Activated CD4-positive, alpha-beta memory T cell treated with anti-CD3 and anti-CD28 coated beads, Interleukin-2, amount 10 ng/mL, durations not matched to agents 7 days and 5 days (primary cell): ENCODE measurements around the gene COL4A6. TPM values are rescaled to one million over a fixed set of nuclear protein-coding genes. Genes with fewer than 3 reads are reported as not detected.

Experiments used
- CTCF ChIA-PET: fragments of 350-600 bp; sonication (Branson Sonifier 250); formaldehyde crosslinking; loops from one replicate; lab custom pipeline; 2021; ENCODE audit warnings: antibody characterized with exemption, inconsistent platforms; lab: Charles Lee
- POLR2A ChIA-PET: fragments of 350-600 bp; sonication (Branson Sonifier 250); formaldehyde crosslinking; loops from one replicate; lab custom pipeline; 2021; ENCODE audit warnings: antibody characterized with exemption; lab: Charles Lee
- DNase-seq: peaks from one replicate; pipeline ENCODE4 v3.0.0-alpha.2; 2020
- H3K27ac Mint-ChIP-seq: one replicate; pipeline ENCODE4 v1.8.0; 2021; ENCODE audit warnings: mild to moderate bottlenecking, mixed read lengths
- H3K27me3 Mint-ChIP-seq: one replicate; pipeline ENCODE4 v1.8.0; 2021; ENCODE audit warnings: mixed read lengths
- H3K36me3 Mint-ChIP-seq: one replicate; pipeline ENCODE4 v1.8.0; 2021; ENCODE audit warnings: low read depth, mixed read lengths
- H3K4me1 Mint-ChIP-seq: one replicate; pipeline ENCODE4 v1.8.0; 2021; ENCODE audit warnings: mixed read lengths
- H3K4me3 Mint-ChIP-seq: one replicate; pipeline ENCODE4 v1.8.0; 2021; ENCODE audit warnings: mild to moderate bottlenecking, mixed read lengths
- H3K9me3 Mint-ChIP-seq: one replicate; pipeline ENCODE4 v1.8.0; 2021; ENCODE audit warnings: mixed read lengths
- total RNA-seq, 2 experiments: library from RNA; stranded (reverse); gene quantifications; one replicate each; pipeline ENCODE4 v1.2.3, GENCODE V29; 2021

Gene COL4A6
- total RNA-seq, 2 experiments from 2014 or later: not detected

- CTCF ChIA-PET: interaction anchor here (0.7 to 2.2 kb wide), 4 partner anchors 12 to 314 kb away, joined by 3 to 8 read pairs (median 4); no protein-coding TSS in a partner anchor
These were observed 213.2 kb downstream of the COL4A6 start for GRCh38 chrX:108224727-108225621.

DNA sequence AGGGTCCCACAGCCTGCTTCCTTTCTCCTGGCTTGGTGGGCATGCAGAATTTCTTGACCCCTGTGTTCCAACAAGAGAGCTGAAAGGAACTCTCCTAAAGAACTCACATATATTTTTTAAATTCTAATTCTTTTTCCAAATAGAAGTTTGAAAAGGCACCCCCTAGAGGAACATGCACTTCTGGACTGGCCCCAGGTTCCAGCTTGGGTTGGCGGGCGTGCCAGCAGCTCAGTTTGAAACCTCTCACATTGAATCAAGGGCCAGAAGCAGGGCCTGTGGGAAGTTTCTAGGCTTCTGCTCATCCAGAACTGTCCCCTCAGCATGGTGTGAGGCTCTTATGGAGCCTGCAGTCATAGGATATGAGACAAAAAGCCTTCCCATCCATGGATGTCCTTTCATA, 214.0 kb downstream of the COL4A6 start:
- H3K4me1 Mint-ChIP-seq: no peaks in the 10 kb centered on the region
- CTCF ChIA-PET: interaction anchor here (0.7 to 2.2 kb wide), 4 partner anchors 13 to 315 kb away, joined by 3 to 8 read pairs (median 4); no protein-coding TSS in a partner anchor

More at GRCh38 chrX:108224727-108225621, 213.2 kb downstream of the COL4A6 start:
- no peak for DNase-seq
- Mint-ChIP-seq H3K27me3 (no peaks in the 10 kb centered on the region), H3K9me3 (no peaks in the 10 kb centered on the region), H3K27ac (no peak overlapping the region), H3K36me3 (no peaks in the 10 kb centered on the region), H3K4me1 (no peaks in the 10 kb centered on the region), H3K4me3 (no peak overlapping the region)
- POLR2A ChIA-PET: no interaction called here

DNA sequence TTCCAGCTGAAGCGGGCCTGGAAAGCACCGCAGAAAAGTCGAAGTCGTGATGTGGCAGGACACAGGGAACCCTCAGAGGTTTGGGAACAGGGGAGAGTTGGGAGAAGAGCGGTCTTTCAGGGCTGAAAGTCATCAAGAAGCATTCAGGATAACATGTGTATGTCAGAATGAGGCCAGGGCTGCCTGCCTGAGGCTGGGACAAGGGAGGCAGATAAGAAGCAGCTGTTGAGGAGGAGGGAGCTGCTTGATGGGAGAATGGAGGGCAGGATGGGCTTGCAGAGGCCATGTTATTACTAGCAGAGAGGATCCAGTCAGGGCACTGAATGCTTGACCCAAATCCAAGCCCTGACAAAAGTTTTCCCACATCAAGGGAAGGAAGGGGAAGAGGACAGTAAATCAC, 214.6 kb downstream of the COL4A6 start:
- ChIA-PET CTCF (interaction anchor here (1.3 to 2.2 kb wide), 3 partner anchors 13 to 315 kb away, joined by 3 to 8 read pairs (median 3); no protein-coding TSS in a partner anchor), POLR2A (no interaction called here)
- Mint-ChIP-seq H3K4me3 (no peak overlapping the region), H3K27me3 (no peaks in the 10 kb centered on the region), H3K9me3 (no peaks in the 10 kb centered on the region), H3K27ac (no peak overlapping the region), H3K4me1 (no peaks in the 10 kb centered on the region), H3K36me3 (no peaks in the 10 kb centered on the region)
- no peak for DNase-seq

More for the DNA sequence above, 214.0 kb downstream of the COL4A6 start:
- H3K4me3 Mint-ChIP-seq: no peak overlapping the region
- H3K9me3 Mint-ChIP-seq: no peaks in the 10 kb centered on the region
- no peak overlapping the region for H3K27ac Mint-ChIP-seq
- H3K36me3 Mint-ChIP-seq: no peaks in the 10 kb centered on the region
- DNase-seq: no peak
- no peaks in the 10 kb centered on the region for H3K27me3 Mint-ChIP-seq
- POLR2A ChIA-PET: no interaction called here

GRCh38 chrX:108221301-108221864, 216.8 kb downstream of the COL4A6 start:
- no peaks in the 10 kb centered on the region for H3K27me3 Mint-ChIP-seq
- no peak overlapping the region for H3K27ac Mint-ChIP-seq
- H3K4me3 Mint-ChIP-seq: no peak overlapping the region
- DNase-seq: no peak
- no peaks in the 10 kb centered on the region for H3K36me3 Mint-ChIP-seq
- POLR2A ChIA-PET: no interaction called here
- H3K9me3 Mint-ChIP-seq: no peaks in the 10 kb centered on the region
- CTCF ChIA-PET: no interaction called here
- no peaks in the 10 kb centered on the region for H3K4me1 Mint-ChIP-seq

GRCh38 chrX:108219949-108220601, 218.1 kb downstream of the COL4A6 start:
- H3K4me1 Mint-ChIP-seq: no peaks in the 10 kb centered on the region
- no peaks in the 10 kb centered on the region for H3K9me3 Mint-ChIP-seq
- ChIA-PET POLR2A (no interaction called here), CTCF (no interaction called here)
- DNase-seq: no peak
- no peaks in the 10 kb centered on the region for H3K27me3 Mint-ChIP-seq
- no peaks in the 10 kb centered on the region for H3K36me3 Mint-ChIP-seq
- H3K4me3 Mint-ChIP-seq: no peak overlapping the region
- no peak overlapping the region for H3K27ac Mint-ChIP-seq

- Mint-ChIP-seq H3K27ac (no peak overlapping the region), H3K4me3 (no peak overlapping the region), H3K27me3 (no peaks in the 10 kb centered on the region), H3K36me3 (no peaks in the 10 kb centered on the region), H3K4me1 (no peaks in the 10 kb centered on the region), H3K9me3 (no peaks in the 10 kb centered on the region)
- CTCF ChIA-PET: no interaction called here
- DNase-seq: no peak
- POLR2A ChIA-PET: no interaction called here
These were observed 220.3 kb downstream of the COL4A6 start for GRCh38 chrX:108217876-108218275.

- ChIA-PET CTCF (no interaction called here), POLR2A (no interaction called here)
- no peaks in the 10 kb centered on the region for H3K9me3 Mint-ChIP-seq
- no peaks in the 10 kb centered on the region for H3K36me3 Mint-ChIP-seq
- no peaks in the 10 kb centered on the region for H3K27me3 Mint-ChIP-seq
- no peak overlapping the region for H3K4me3 Mint-ChIP-seq
- DNase-seq: no peak
- H3K27ac Mint-ChIP-seq: no peak overlapping the region
- H3K4me1 Mint-ChIP-seq: no peaks in the 10 kb centered on the region
These were observed 221.2 kb downstream of the COL4A6 start for GRCh38 chrX:108216919-108217571.

DNA sequence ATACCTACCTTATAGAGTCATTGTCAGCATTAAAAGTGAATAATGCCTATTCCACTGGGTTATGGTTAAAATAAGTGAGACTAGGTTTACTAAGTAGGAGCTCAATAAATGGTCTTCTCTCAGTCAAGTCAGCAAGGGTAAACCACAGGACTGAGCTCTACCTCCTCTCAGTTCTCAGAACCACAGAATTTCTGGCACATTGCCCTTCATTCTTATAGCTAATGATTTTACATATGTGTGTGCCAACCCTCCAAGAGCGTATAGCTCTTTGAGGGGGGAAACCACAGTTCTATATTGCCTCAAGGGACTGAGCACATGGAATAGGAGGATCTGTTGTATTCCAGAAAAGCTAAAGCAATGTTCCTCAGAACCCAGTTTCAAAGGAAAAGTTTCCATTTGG, 221.8 kb downstream of the COL4A6 start:
- no peak overlapping the region for H3K4me3 Mint-ChIP-seq
- H3K27me3 Mint-ChIP-seq: no peaks in the 10 kb centered on the region

GRCh38 chrX:108211301-108211700, 226.9 kb downstream of the COL4A6 start:
- POLR2A ChIA-PET: no interaction called here
- CTCF ChIA-PET: no interaction called here
- H3K36me3 Mint-ChIP-seq: no peaks in the 10 kb centered on the region
- H3K27ac Mint-ChIP-seq: no peak overlapping the region
- H3K9me3 Mint-ChIP-seq: no peaks in the 10 kb centered on the region
- no peak for DNase-seq
- H3K4me1 Mint-ChIP-seq: no peaks in the 10 kb centered on the region
- no peak overlapping the region for H3K4me3 Mint-ChIP-seq
- H3K27me3 Mint-ChIP-seq: no peaks in the 10 kb centered on the region

More for the DNA sequence above, 221.8 kb downstream of the COL4A6 start:
- Mint-ChIP-seq H3K36me3 (no peaks in the 10 kb centered on the region), H3K27ac (no peak overlapping the region), H3K4me1 (no peaks in the 10 kb centered on the region), H3K9me3 (no peaks in the 10 kb centered on the region)
- no peak for DNase-seq
- POLR2A ChIA-PET: no interaction called here
- CTCF ChIA-PET: no interaction called here

- ChIA-PET POLR2A (no interaction called here), CTCF (no interaction called here)
- Mint-ChIP-seq H3K27ac (no peak overlapping the region), H3K9me3 (no peaks in the 10 kb centered on the region), H3K4me3 (no peak overlapping the region), H3K36me3 (no peaks in the 10 kb centered on the region), H3K4me1 (no peaks in the 10 kb centered on the region), H3K27me3 (peaks cover 5% of the 10 kb centered on the region)
- DNase-seq: no peak
These were observed 229.1 kb downstream of the COL4A6 start for GRCh38 chrX:108209006-108209554.

DNA sequence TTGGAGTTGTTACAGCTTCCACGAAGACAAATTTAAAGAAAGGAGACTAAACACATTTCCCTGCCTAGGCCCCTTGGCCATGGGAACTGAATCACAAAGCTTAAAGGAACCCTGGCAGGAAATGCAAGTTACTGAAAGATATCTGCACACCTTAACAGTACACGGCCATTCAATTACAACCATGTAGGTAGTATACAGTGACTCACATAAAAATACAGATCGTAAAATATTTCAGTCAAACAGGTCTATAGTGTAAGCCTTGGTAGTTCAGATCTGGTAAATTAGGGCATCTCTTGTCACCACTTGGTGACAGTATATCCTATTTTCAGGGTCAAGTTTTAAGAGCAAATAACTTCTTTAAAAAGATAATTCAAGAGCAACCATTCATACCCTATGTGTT, 234.7 kb downstream of the COL4A6 start:
- peaks cover 5% of the 10 kb centered on the region for H3K27me3 Mint-ChIP-seq
- H3K36me3 Mint-ChIP-seq: no peaks in the 10 kb centered on the region
- POLR2A ChIA-PET: no interaction called here
- no peaks in the 10 kb centered on the region for H3K4me1 Mint-ChIP-seq
- H3K27ac Mint-ChIP-seq: no peak overlapping the region
- no peaks in the 10 kb centered on the region for H3K9me3 Mint-ChIP-seq
- no peak overlapping the region for H3K4me3 Mint-ChIP-seq
- CTCF ChIA-PET: no interaction called here
- no peak for DNase-seq

- CTCF ChIA-PET: no interaction called here
- no peak overlapping the region for H3K27ac Mint-ChIP-seq
- H3K9me3 Mint-ChIP-seq: no peaks in the 10 kb centered on the region
- no peaks in the 10 kb centered on the region for H3K4me1 Mint-ChIP-seq
- no peaks in the 10 kb centered on the region for H3K36me3 Mint-ChIP-seq
- no peak for DNase-seq
- no peak overlapping the region for H3K4me3 Mint-ChIP-seq
- POLR2A ChIA-PET: no interaction called here
- H3K27me3 Mint-ChIP-seq: peaks cover 1% of the 10 kb centered on the region
These were observed 238.5 kb downstream of the COL4A6 start for GRCh38 chrX:108199691-108200090.
